CD4-positive, alpha-beta T cell treated with Interleukin-17A for 1 hour (primary cell): ENCODE data around the gene ATG2B.
"Not testable (repeated sequence)": the region's sequence is repeated elsewhere in the genome, so short reads cannot be mapped to it uniquely, and the experiment has no call there.

ENCODE experiments used
- DNase-seq: peaks from one replicate; pipeline ENCODE4 v3.0.0-alpha.2; 2020

ATG2B gene

GRCh38 chr14:96247031-96247430, 116.1 kb downstream of the ATG2B start:
- DNase-seq, result no peak

DNA sequence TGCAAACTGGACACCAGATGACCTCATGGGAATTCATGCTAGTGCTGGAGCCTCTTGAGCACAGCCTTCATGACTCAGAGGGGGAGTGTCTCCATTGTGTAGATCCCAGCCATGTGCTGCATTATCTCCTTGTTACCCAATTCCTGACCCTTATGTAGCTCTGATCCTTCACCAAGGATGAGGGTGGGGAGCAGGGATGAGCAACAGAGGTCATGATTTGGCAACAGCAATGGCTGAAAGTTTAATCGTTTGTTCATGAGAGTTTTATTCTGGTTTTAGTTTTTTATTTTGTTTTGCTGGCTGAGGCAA, 116.6 kb downstream of the ATG2B start:
- no peak for DNase-seq

GRCh38 chr14:96245710-96246538, 117.2 kb downstream of the ATG2B start:
- DNase-seq, result no peak

GRCh38 chr14:96245074-96245473, 118.1 kb downstream of the ATG2B start:
- DNase-seq, result not testable (repeated sequence)

DNA sequence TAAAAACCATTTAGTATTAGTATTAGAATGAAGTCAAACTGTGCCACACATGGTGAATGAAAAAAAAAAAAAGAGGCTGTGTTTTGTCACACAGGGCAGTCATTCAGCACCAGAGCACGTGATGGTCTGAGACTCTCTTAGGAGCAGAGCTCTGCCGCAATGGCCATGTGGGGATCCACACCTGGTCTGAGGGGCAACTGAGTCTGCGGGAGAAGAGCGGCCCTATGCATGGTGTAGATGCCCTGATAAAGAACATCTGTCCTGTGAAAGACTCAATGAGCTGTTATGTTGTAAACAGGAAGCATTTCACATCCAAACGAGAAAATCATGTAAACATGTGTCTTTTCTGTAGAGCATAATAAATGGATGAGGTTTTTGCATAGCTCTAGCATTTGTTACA, 119.4 kb downstream of the ATG2B start:
- no peak for DNase-seq

- no peak for DNase-seq
These were observed 121.0 kb downstream of the ATG2B start for GRCh38 chr14:96242126-96242525.

- DNase-seq, result no peak
These were observed 122.5 kb downstream of the ATG2B start for GRCh38 chr14:96240641-96241040.

GRCh38 chr14:96239711-96240141, 123.4 kb downstream of the ATG2B start:
- DNase-seq, result no peak

GRCh38 chr14:96238676-96239265, 124.4 kb downstream of the ATG2B start:
- no peak for DNase-seq

GRCh38 chr14:96237641-96238040, 125.5 kb downstream of the ATG2B start:
- DNase-seq, result no peak

DNA sequence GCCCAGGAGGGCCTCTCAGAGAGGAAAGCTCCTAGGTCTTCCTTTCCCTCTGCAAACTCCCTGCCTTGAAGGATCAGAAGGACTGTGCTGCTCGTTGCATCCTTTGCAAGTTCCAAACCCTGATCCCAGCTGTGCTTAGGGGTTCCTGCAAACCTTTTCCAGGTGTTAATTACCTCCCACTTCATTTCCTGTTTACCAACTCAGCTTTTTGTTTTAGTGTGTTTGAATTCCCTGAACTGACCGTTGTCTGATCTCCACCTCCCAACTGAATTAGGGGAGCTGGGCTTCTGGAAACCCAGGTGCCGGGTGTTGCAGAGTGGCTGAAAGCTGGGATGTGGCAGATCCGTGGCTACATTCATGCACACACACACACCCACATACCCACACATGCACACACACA, 127.7 kb downstream of the ATG2B start:
- no peak for DNase-seq

GRCh38 chr14:96233661-96234060, 129.5 kb downstream of the ATG2B start:
- no peak for DNase-seq

GRCh38 chr14:96232506-96232905, 130.6 kb downstream of the ATG2B start:
- DNase-seq, result no peak

DNA sequence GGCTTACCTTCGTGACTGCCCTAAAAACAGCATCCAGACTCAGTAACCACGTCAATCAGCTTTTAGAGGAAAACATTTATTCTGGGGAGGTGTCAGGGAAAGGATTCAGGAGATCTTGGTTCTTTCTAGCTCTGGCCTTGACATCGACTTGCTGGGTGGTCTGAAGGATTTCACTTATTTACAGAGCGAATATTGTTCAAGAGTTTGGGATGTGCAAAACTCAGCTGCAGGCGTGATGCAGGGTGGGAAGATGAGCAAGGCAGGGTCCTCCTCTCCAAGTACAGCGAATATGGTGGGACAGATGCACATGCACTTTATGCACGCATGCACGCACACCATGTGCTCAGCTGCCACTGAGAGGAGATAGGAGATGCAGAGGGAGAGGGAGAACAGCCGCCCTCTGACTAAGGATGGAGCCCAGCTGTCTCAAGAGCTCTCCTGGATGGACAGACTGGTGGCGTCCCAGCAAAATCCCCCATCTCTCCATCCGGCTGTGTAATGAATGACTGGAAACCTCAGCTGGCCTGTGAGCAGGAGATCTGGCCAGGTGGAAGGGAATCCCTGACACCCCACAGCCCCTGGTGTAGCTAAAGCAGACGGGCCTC, 131.5 kb downstream of the ATG2B start:
- no peak for DNase-seq

- no peak for DNase-seq
These were observed 132.1 kb downstream of the ATG2B start for GRCh38 chr14:96231056-96231455.

GRCh38 chr14:96229315-96229714, 133.8 kb downstream of the ATG2B start:
- no peak for DNase-seq
